Melanocyte of skin (primary cell): ENCODE data around the gene CERS2. TPM values are rescaled to one million over a fixed set of nuclear protein-coding genes. Genes with fewer than 3 reads are reported as not detected.

Source experiments
- small RNA-seq, 2 donors: library from RNA; depleted of rRNA; stranded (forward); fragments of <200 nt; gene quantifications; one replicate each; pipeline ENCODE3, GENCODE V24; 2012
- total RNA-seq, 2 donors: library from RNA; depleted of rRNA; stranded (reverse); fragments of >200 nt; gene quantifications; 2 replicates each; pipeline ENCODE4 v1.2.3, GENCODE V29; 2012

The CERS2 gene, protein sequence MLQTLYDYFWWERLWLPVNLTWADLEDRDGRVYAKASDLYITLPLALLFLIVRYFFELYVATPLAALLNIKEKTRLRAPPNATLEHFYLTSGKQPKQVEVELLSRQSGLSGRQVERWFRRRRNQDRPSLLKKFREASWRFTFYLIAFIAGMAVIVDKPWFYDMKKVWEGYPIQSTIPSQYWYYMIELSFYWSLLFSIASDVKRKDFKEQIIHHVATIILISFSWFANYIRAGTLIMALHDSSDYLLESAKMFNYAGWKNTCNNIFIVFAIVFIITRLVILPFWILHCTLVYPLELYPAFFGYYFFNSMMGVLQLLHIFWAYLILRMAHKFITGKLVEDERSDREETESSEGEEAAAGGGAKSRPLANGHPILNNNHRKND
- 100 to 1,000 TPM; 122 to 166 TPM for total RNA-seq

DNA sequence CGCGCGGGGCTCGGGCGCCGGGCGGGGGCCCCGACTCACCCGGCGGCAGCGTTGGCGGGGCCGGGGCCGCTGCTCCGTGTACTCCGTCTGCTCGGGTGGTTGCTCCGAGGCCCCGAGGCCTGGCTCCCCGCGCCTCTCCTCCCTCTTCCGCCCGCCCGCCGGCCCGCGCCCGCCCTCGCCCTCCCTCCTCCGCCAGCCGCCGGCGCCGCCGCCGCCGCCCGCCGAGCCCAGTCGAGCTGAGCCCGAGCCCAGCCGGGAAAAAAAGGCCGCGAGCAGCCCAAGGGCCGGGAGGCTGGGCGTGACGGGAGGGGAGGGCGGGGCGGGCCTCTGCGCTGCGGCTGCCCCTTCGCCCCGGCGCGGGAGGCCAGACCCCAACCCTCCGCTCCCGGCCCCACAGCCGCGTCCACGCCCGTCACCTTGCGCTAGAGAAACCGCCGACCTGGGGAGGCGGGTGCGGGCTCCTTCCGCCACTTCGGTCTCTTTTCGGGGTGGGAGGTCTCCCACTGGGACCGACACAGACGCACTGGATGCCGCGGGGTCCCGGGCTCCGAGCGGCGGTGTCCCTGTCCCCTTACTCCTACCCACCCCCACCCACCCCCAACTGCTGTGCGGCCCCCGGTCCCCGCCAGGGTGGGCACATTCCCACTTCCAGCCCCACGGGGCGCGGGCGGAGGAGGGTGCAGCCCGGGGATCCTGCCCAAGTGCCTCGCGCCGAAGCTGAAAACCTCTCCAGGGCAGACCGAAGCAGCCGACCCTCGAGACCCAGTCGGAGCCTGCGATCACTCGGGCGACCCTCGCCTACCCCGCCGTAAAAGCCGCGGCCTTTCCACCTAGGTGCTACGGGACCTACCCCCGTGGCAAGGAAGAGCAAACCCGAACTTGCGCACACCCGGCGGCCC is at the start of gene CERS2:
TSS of gene CERS2 (minus strand) at position 256 of the 899 bp plus-strand sequence. CDS start 5,745 bp downstream, outside the sequence.

DNA sequence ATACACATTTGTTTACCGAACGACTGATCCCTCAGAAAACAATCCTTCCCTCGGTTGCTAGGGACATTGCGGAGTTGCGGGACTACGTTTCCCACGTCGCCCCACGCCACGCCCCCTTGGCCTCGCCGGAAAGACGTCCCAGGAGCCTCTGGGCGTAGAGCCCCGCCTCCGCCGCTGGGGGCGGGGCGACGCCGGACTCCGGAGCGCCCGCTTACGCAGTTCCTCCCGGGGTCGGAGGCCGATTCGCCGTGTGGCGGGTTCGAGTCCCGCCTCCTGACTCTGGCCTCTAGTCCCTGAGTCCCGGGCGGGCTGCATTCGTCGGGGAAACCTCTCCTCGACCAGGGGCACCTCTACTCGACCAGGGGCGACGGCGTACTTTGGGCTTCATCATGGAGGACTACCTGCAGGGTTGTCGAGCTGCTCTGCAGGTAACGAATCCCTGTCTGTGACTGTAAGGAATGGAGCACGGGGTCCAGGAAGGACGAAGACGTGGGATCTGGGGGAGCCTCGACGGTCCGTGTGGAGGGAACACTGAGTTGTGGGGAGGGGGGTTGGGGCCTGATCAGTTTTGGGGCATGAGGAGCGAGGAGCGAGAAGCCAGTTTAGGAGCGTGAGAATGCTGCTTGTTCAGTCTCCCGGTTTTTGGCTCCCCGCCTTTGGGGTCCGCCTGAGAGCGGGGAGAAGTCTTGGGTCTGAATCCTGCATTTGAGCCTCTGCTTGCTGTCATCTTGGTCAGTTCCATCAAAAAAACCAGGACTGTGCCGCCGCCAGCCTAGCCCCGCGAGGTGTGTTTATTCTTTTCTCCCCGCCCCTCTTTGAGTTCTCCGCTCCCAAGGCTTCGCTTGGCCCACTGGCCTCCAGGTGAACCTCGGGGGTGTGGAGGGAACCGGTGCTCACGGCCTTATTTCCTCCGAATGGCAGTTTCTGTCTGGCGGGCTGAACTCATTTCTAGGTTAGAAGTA is 33.9 kb upstream of the CERS2 start, which contains the start of gene PRUNE1:
TSS of gene PRUNE1 (plus strand) at position 206 of the 962 bp plus-strand sequence. CDS start at position 390, 184 bp downstream.

DNA sequence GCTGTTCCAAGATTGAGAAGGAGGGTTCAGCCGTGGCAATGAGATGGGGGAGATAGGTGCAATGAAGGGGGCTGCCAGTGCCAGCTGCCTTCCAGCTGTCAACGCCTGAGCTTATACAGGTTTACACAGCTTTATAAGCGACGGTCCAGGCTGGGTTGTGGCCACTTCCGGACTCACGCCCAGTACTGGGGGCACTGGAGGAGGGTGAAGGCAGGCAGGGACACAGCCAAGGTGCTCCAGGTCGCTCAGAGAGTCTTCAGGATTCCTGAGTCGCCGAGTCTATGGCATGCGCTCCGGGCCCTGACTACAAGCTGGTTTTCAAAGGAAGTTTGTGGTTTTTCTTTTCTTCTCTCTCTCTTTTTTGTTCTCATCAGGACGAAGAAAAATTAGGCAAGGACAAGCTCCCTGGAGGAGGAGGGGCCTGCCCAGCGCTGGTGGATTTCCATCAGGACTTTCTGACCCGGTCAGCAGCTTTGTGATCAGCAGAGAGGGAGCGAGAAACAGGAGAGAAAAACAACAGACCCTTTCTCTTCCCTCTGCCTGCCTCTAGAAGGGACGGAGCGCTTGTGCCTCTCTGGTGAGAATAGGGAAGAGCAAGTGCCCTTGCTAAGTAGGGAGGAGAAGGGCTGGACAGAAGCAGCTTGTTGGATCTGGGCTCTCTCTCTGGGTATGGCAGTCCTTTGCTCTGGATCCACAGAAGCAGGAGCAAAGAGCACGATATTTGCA is 31.9 kb upstream of the CERS2 start, which contains the start of gene MINDY1:
TSS of gene MINDY1 (minus strand) at position 576 of the 726 bp plus-strand sequence. CDS start 4,285 bp downstream, outside the sequence.

DNA sequence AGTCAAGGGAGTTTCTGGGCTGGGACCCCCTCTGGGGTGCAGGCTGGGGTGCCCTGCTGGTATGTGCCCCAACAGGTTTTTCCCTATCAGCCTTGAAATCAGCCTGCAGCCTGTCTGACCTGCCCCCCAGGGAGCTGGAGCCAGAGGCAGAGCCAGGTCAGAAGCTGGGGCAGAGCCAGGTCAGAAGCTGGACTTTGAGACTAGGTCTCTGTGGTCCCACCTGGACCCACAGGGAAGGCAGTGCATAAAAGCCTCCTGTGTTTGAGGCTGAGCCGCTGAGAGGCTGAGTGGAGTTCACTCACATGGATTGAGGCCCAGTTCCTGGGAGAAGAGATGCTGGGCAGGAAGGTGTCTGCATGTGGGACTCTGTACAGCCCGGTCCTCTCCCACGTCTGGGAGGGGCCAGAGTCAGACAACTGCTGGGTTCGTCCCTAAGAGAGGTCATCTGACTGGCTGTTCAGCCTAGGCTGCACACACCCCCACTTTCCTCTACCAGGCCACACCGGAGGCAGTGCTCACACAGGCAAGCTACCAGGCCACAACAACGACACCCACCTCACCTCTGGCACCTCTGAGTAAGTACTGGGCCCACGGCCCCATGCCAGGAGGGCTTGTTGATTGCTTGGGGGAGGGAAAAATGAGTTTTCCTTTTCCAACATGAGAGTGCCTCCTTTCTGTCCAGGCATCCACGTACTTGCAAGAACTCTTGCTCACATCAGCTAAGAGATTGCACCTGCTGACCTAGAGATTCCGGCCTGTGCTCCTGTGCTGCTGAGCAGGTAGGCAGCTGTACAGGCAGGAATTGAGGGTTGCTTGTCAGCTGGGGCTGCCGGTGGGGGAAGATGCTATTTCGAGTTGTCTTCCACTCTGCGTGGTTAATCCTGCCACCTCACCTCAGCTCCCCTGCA is 7.4 kb upstream of the CERS2 start, which contains the start of gene ANXA9:
TSS of gene ANXA9 (plus strand) at position 488 of the 908 bp plus-strand sequence. CDS start 814 bp downstream, outside the sequence.

DNA sequence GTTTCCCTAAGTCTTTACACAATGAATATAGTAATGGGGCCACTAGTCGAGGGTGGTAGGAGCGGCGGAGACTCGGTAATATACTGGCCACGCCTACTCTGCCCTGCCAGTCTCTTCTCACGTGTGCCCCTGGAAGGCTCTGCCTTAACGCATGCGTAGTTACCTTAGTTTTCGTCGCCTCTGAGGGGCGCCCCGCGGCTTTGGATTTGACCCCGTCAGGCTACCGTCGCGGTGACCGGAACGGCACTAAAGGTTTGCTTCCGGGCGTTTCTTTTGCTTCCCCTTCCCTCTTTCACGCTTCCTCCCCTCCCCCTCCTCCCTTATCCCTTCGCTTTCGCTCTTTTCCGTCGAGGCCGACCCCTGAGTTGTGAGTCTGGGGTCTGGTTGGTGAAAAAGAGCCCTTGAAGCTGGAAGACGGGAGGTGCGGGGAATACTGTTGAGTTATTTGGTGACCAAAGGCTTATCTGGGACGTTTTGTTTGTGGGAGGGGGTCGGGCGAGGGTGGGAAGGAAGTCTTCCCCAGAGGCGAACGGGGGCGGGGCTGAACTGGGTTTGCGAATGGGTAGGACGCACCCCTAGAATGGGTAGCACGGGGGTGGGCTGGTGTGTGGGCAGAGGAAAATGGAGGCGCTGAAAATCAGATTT is 48.4 kb downstream of the CERS2 start, which contains the start of gene SETDB1:
TSS of gene SETDB1 (plus strand) at position 267 of the 645 bp plus-strand sequence. CDS start 1,352 bp downstream, outside the sequence.

Small RNAs within 50 kb of the gene (small RNA-seq; reads per million reads assigned to genes)
- 2.6 to 3.7 reads per million in 2 donors for gene RNU6-884P

Other genes with a start within 250 kb of the CERS2 start
- gene CTSS, start 209.1 kb downstream of the CERS2 start, total RNA-seq, result 10 to 100 TPM in 1 of 2 donors, 1 to 10 TPM in 1; 5.7 to 55.7 TPM
- gene CTSK, start 166.6 kb downstream of the CERS2 start, total RNA-seq, result 100 to 1,000 TPM; 311 to 511 TPM
- gene ARNT, start 98.2 kb downstream of the CERS2 start, total RNA-seq, result 10 to 100 TPM; 25.0 to 40.6 TPM
- gene CTXND2, start 87.7 kb downstream of the CERS2 start, total RNA-seq, result not detected
- gene SETDB1, start 48.5 kb downstream of the CERS2 start, total RNA-seq, result 10 to 100 TPM; 31.3 to 33.0 TPM
- not detected for gene ANXA9, start 7.5 kb upstream of the CERS2 start, total RNA-seq
- 10 to 100 TPM; 21.6 to 35.4 TPM for gene MINDY1, start 32.1 kb upstream of the CERS2 start, total RNA-seq
- gene PRUNE1, start 33.6 kb upstream of the CERS2 start, total RNA-seq, result 10 to 100 TPM in 1 of 2 donors, 1 to 10 TPM in 1; 9.6 to 14.3 TPM
- gene BNIPL, start 61.8 kb upstream of the CERS2 start, total RNA-seq, result under 1 TPM in 1 of 2 donors, not detected in 1; under 0.01 TPM
- 1 to 10 TPM; 3.1 to 4.3 TPM for gene C1orf56, start 72.9 kb upstream of the CERS2 start, total RNA-seq
- 10 to 100 TPM; 77.4 to 94.9 TPM for gene CDC42SE1, start 84.8 kb upstream of the CERS2 start, total RNA-seq
- 1 to 10 TPM; 2.8 to 4.7 TPM for gene MLLT11, start 85.6 kb upstream of the CERS2 start, total RNA-seq
- gene GABPB2, start 95.9 kb upstream of the CERS2 start, total RNA-seq, result 1 to 10 TPM; 6.3 to 7.9 TPM
- 1 to 10 TPM in 1 of 2 donors, under 1 TPM in 1; 0.67 to 1.0 TPM for gene SEMA6C, start 171.8 kb upstream of the CERS2 start, total RNA-seq
- not detected for gene TNFAIP8L2, start 181.8 kb upstream of the CERS2 start, total RNA-seq
- gene LYSMD1, start 191.1 kb upstream of the CERS2 start, total RNA-seq, result 10 to 100 TPM; 12.7 to 14.1 TPM
- 10 to 100 TPM; 25.1 to 28.6 TPM for gene SCNM1, start 191.3 kb upstream of the CERS2 start, total RNA-seq
- gene TMOD4, start 201.1 kb upstream of the CERS2 start, total RNA-seq, result not detected
- gene VPS72, start 215.4 kb upstream of the CERS2 start, total RNA-seq, result 10 to 100 TPM; 36.8 to 47.6 TPM
- 10 to 100 TPM; 36.5 to 55.6 TPM for gene PIP5K1A, start 223.7 kb upstream of the CERS2 start, total RNA-seq